ENCODE measurements around the gene HBD. TPM values are rescaled to one million over a fixed set of nuclear protein-coding genes. Genes with fewer than 3 reads are reported as not detected.

HBD gene
- not detected for total RNA-seq

- no peak for ATAC-seq (replicated peaks)
- no peaks in the 10 kb centered on the region for H3K36me3 Mint-ChIP-seq (ENCODE audit: low read depth)
Measured at GRCh38 chr11:5234381-5234834, at the start of gene HBD. HBD (minus strand) TSS chr11:5234483; CDS start chr11:5234433, 50 bp downstream.

GRCh38 chr11:5283882-5284281 is 49.6 kb upstream of the HBD start:
- Mint-ChIP-seq H3K4me1 (no peaks in the 10 kb centered on the region), H3K9me3 (no peaks in the 10 kb centered on the region), H3K36me3 (ENCODE audit: low read depth) (no peaks in the 10 kb centered on the region), H3K27ac (no peak overlapping the region), H3K27me3 (peaks cover 6% of the 10 kb centered on the region), H3K4me3 (no peak overlapping the region)
- no peak for ATAC-seq (replicated peaks)

More at GRCh38 chr11:5234381-5234834, at the start of gene HBD:
- Mint-ChIP-seq H3K27me3 (peaks cover 8% of the 10 kb centered on the region), H3K4me3 (no peak within 1 kb of the TSS), H3K27ac (no peak within 1 kb of the TSS), H3K4me1 (no peaks in the 10 kb centered on the region), H3K9me3 (no peaks in the 10 kb centered on the region)

- no peak for ATAC-seq (replicated peaks)
- H3K4me1 Mint-ChIP-seq, result no peaks in the 10 kb centered on the region
- no peak overlapping the region for H3K27ac Mint-ChIP-seq
- H3K9me3 Mint-ChIP-seq, result no peaks in the 10 kb centered on the region
- no peak overlapping the region for H3K4me3 Mint-ChIP-seq
- peaks cover 6% of the 10 kb centered on the region for H3K27me3 Mint-ChIP-seq
- no peaks in the 10 kb centered on the region for H3K36me3 Mint-ChIP-seq (ENCODE audit: low read depth)
Measured at GRCh38 chr11:5283086-5283485, 48.8 kb upstream of the HBD start.

GRCh38 chr11:5282628-5283027 is 48.3 kb upstream of the HBD start:
- Mint-ChIP-seq H3K4me1 (no peaks in the 10 kb centered on the region), H3K9me3 (no peaks in the 10 kb centered on the region), H3K36me3 (ENCODE audit: low read depth) (no peaks in the 10 kb centered on the region), H3K27ac (no peak overlapping the region), H3K4me3 (no peak overlapping the region), H3K27me3 (peaks cover 6% of the 10 kb centered on the region)
- no peak for ATAC-seq (replicated peaks)

- Mint-ChIP-seq H3K4me3 (no peak overlapping the region), H3K9me3 (no peaks in the 10 kb centered on the region), H3K27me3 (peaks cover 6% of the 10 kb centered on the region), H3K4me1 (no peaks in the 10 kb centered on the region), H3K36me3 (ENCODE audit: low read depth) (no peaks in the 10 kb centered on the region), H3K27ac (no peak overlapping the region)
- ATAC-seq (replicated peaks), result no peak
Measured at GRCh38 chr11:5281596-5281995, 47.3 kb upstream of the HBD start.

GRCh38 chr11:5280582-5281102 is 46.4 kb upstream of the HBD start:
- peaks cover 6% of the 10 kb centered on the region for H3K27me3 Mint-ChIP-seq
- H3K4me1 Mint-ChIP-seq, result no peaks in the 10 kb centered on the region
- peak overlapping the region; percentile 55 for H3K27ac Mint-ChIP-seq
- ATAC-seq (replicated peaks), result peak; percentile 87
- no peak overlapping the region for H3K4me3 Mint-ChIP-seq
- H3K36me3 Mint-ChIP-seq (ENCODE audit: low read depth), result no peaks in the 10 kb centered on the region
- H3K9me3 Mint-ChIP-seq, result no peaks in the 10 kb centered on the region

- Mint-ChIP-seq H3K27ac (no peak overlapping the region), H3K4me3 (no peak overlapping the region), H3K36me3 (ENCODE audit: low read depth) (no peaks in the 10 kb centered on the region), H3K27me3 (no peaks in the 10 kb centered on the region), H3K9me3 (no peaks in the 10 kb centered on the region), H3K4me1 (no peaks in the 10 kb centered on the region)
- ATAC-seq (replicated peaks), result no peak
Measured at GRCh38 chr11:5279471-5280090, 45.3 kb upstream of the HBD start.

GRCh38 chr11:5277807-5278382 is 43.6 kb upstream of the HBD start:
- Mint-ChIP-seq H3K4me3 (no peak overlapping the region), H3K36me3 (ENCODE audit: low read depth) (no peaks in the 10 kb centered on the region), H3K27me3 (no peaks in the 10 kb centered on the region), H3K9me3 (no peaks in the 10 kb centered on the region), H3K4me1 (no peaks in the 10 kb centered on the region), H3K27ac (no peak overlapping the region)
- no peak for ATAC-seq (replicated peaks)

- Mint-ChIP-seq H3K4me3 (no peak overlapping the region), H3K4me1 (no peaks in the 10 kb centered on the region), H3K36me3 (ENCODE audit: low read depth) (no peaks in the 10 kb centered on the region), H3K9me3 (no peaks in the 10 kb centered on the region), H3K27ac (no peak overlapping the region), H3K27me3 (no peaks in the 10 kb centered on the region)
- ATAC-seq (replicated peaks), result no peak
Measured at GRCh38 chr11:5276697-5277096, 42.4 kb upstream of the HBD start.

GRCh38 chr11:5275369-5276110 is 41.3 kb upstream of the HBD start:
- H3K27ac Mint-ChIP-seq, result no peak overlapping the region
- no peak for ATAC-seq (replicated peaks)
- H3K4me1 Mint-ChIP-seq, result no peaks in the 10 kb centered on the region
- H3K27me3 Mint-ChIP-seq, result no peaks in the 10 kb centered on the region
- H3K36me3 Mint-ChIP-seq (ENCODE audit: low read depth), result no peaks in the 10 kb centered on the region
- no peaks in the 10 kb centered on the region for H3K9me3 Mint-ChIP-seq
- no peak overlapping the region for H3K4me3 Mint-ChIP-seq

- Mint-ChIP-seq H3K27ac (no peak overlapping the region), H3K27me3 (peaks cover 3% of the 10 kb centered on the region), H3K36me3 (ENCODE audit: low read depth) (no peaks in the 10 kb centered on the region), H3K4me3 (no peak overlapping the region), H3K4me1 (no peaks in the 10 kb centered on the region), H3K9me3 (no peaks in the 10 kb centered on the region)
- ATAC-seq (replicated peaks), result no peak
Measured at GRCh38 chr11:5274395-5274794, 40.1 kb upstream of the HBD start.

GRCh38 chr11:5272395-5273017 is 38.2 kb upstream of the HBD start:
- Mint-ChIP-seq H3K9me3 (no peaks in the 10 kb centered on the region), H3K4me1 (no peaks in the 10 kb centered on the region), H3K27ac (no peak overlapping the region), H3K4me3 (no peak overlapping the region), H3K27me3 (peaks cover 3% of the 10 kb centered on the region), H3K36me3 (ENCODE audit: low read depth) (no peaks in the 10 kb centered on the region)
- ATAC-seq (replicated peaks), result no peak

GRCh38 chr11:5269715-5270147 is 35.4 kb upstream of the HBD start, which contains the start of gene HBE1:
HBE1 (minus strand) TSS chr11:5269945; CDS start chr11:5269890, 55 bp downstream.
- Mint-ChIP-seq H3K36me3 (ENCODE audit: low read depth) (no peaks in the 10 kb centered on the region), H3K4me3 (no peak within 1 kb of the TSS), H3K4me1 (no peaks in the 10 kb centered on the region), H3K9me3 (no peaks in the 10 kb centered on the region), H3K27ac (no peak within 1 kb of the TSS), H3K27me3 (peaks cover 3% of the 10 kb centered on the region)
- ATAC-seq (replicated peaks), result no peak

GRCh38 chr11:5267033-5267563 is 32.8 kb upstream of the HBD start:
- no peaks in the 10 kb centered on the region for H3K4me1 Mint-ChIP-seq
- ATAC-seq (replicated peaks), result no peak
- no peaks in the 10 kb centered on the region for H3K36me3 Mint-ChIP-seq (ENCODE audit: low read depth)
- H3K27me3 Mint-ChIP-seq, result peaks cover 3% of the 10 kb centered on the region
- no peaks in the 10 kb centered on the region for H3K9me3 Mint-ChIP-seq
- no peak overlapping the region for H3K27ac Mint-ChIP-seq
- H3K4me3 Mint-ChIP-seq, result no peak overlapping the region
